Measurements from ENCODE around the gene ACTRT1.

Gene ACTRT1

DNA sequence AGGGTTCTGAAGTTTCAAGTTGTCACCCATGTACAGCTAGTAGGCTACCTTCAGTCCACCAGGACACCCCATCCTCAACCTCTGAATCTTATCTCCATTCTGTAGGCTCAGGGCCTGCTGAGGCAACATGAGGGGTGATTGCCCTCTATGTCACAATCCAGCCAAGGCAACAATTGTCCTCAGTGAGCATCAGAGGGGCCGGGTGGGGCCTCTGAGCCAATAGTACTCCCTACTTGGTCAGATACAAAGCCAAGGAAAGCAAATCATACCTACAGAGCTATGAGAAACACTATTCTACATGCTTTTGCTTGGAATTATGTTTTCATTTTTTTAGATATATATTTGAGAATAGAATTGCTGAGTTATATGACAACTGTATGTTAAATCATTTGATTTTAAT is at the start of gene ACTRT1:
Gene ACTRT1 (minus strand): TSS at position 101 of the 400 bp plus-strand sequence. CDS start 197 bp downstream, outside the sequence.
- no peak within 1 kb of the TSS for H3K4me3 ChIP-seq (ENCODE audit: low read length)
- no peak for TF ChIP-seq ZNF274 (IDR thresholded peaks at IDR 0.05; ENCODE audit: low read depth, low read length)

DNA sequence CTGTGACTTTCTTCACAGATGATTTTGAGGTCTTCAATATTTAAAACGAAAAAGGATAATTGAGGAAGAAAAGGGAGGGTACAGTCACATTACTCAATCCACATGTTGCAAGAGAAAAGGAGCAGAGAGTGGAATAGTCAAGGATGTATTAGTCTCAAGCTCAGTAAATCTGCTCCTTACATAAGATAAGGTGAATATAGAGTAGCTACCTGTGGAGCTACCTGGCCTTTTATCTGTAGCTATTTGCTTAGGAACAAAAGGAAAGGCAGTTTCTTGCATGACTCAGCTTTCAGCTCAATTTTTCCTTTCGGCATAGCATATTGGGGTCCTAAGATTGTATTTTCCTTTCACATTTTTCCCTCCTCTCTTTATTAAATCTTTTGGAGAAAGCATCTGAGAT is 26.3 kb upstream of the ACTRT1 start:
- TF ChIP-seq ZNF274 (IDR thresholded peaks at IDR 0.05; ENCODE audit: low read depth, low read length), result no peak
- no peak overlapping the region for H3K4me3 ChIP-seq (ENCODE audit: low read length)

DNA sequence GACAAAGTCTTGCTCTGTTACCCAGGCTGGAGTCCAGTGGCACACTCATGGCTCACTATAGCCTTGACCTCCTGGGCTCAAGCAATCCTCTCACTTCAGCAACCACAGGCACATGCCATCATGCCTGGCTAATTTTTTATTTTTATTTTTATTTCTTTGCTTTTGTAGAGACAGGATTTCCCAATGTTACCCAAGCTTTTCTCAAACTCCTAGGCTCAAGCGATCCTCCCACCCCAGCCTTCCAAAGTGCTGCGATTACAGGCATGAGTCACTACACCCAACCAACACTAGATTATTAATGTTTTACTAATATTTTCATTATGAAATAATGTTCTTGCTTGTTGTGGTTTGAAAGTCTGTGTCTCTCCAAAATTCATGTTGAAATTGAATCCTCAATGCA is 5.2 kb upstream of the ACTRT1 start:
- TF ChIP-seq ZNF274 (IDR thresholded peaks at IDR 0.05; ENCODE audit: low read depth, low read length), result no peak
- no peak overlapping the region for H3K4me3 ChIP-seq (ENCODE audit: low read length)

DNA sequence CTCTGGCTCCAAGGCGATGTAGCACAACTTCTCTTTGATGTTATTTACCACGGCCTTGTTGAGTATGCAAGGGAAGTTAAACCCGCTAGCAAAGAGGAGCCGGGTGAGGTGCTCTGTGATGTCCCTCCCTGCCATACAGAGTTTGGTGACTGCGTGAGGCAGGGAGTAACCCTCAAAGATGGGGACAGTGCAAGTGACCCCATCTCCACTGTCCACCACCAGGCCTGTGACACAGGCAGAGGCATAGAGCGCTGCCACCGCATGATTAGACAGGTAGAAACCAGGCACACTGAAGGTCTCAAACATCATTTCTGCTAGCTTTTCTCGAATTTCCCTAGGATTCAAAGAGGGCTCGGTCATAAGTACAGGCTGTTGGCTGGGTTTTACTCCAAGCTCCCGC is 677 bp downstream of the ACTRT1 start:
- no peak for TF ChIP-seq ZNF274 (IDR thresholded peaks at IDR 0.05; ENCODE audit: low read depth, low read length)
- H3K4me3 ChIP-seq (ENCODE audit: low read length), result no peak overlapping the region

DNA sequence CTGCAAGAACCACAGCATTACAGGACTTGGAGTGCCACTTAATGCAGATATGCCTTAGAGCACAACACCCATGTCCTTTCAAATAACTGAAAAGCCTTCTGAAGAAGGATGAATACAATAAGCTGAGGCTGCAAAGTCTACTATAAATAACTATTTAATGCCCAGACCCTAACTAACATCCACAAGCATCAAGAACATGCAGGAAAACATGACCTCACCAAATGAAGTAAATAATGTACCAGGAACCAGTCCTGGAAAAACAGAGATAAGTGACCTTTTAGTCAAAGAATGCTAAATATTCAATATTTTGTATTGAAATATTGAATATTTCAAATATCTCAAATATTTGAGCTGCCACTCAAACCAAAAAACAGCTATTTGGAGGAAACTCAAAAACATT is 16.9 kb downstream of the ACTRT1 start:
- H3K4me3 ChIP-seq (ENCODE audit: low read length), result no peak overlapping the region
- TF ChIP-seq ZNF274 (IDR thresholded peaks at IDR 0.05; ENCODE audit: low read depth, low read length), result no peak

DNA sequence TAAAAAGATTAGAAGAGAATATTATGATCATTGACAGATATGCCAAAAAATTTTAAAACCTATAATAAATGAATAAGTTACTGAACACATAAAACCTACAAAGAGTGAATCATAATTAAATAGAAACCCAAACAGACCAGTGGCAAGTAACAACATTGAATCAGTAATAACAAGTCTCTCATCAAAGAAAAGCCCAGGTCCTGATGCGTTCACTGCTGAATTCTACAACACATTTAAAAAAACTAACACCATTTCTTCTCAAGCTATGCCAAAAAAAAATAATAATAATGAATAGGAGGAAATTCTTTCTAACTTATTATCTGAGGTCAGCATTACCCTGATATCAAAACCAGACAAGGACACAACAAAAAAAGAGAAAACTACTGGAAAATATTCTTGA is 30.6 kb downstream of the ACTRT1 start:
- TF ChIP-seq ZNF274 (IDR thresholded peaks at IDR 0.05; ENCODE audit: low read depth, low read length), result no peak
- no peak overlapping the region for H3K4me3 ChIP-seq (ENCODE audit: low read length)

DNA sequence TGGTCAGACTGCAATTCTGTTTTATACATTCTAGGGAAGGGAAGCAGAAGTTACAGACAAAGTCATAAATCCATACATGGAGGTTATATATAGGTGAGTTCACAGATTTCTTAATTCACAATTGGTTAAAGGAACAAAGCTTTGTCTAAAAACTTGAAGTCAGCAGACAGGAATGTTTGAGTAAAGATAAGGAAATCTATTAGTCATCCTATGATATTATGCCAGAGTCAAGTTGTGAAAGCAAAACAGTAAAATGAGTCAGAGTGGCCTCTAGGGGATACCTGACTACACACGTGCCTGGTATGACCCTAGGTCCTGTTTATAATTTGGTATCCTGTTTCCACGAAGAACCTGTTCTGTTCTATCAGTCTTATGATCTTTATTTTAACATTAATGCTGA is 31.5 kb downstream of the ACTRT1 start:
- no peak for TF ChIP-seq ZNF274 (IDR thresholded peaks at IDR 0.05; ENCODE audit: low read depth, low read length)
- H3K4me3 ChIP-seq (ENCODE audit: low read length), result no peak overlapping the region

DNA sequence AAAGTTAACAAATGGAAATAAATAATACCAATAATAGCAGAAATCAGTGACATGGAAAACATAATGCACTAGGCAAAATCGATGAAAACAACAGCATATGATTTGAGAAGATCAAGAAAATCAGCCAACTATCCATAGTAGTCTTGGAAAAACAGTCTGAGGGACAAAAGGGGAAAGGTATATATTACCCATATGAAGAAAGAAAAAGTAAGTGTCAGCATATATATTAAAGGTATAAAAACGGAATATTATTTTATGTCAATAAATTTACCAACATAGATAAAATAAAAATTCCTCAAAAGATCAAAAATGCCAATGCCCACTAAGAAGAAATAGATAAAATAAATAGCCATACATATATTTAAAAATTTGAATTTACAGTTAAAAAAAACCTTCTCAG is 33.0 kb downstream of the ACTRT1 start:
- TF ChIP-seq ZNF274 (IDR thresholded peaks at IDR 0.05; ENCODE audit: low read depth, low read length), result no peak

DNA sequence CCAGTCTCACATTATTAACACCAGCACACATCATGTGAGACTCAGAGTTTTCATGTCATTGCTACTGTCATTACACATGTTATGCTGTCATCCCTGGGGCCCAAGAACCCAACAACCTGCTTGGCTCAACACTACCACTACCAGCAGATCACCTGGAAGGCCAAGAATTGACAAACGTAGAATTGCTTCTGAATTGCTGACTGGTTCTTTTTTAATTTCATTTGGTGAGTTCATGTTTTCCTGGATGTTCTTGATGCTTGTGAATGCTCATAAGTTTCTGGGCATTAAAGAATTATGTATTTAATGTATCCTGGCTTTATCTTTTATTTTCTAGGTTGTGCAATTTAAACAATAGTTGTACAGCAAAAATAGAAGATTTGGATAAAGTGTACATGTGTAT is 40.2 kb downstream of the ACTRT1 start:
- H3K4me3 ChIP-seq (ENCODE audit: low read length), result no peak overlapping the region
- no peak for TF ChIP-seq ZNF274 (IDR thresholded peaks at IDR 0.05; ENCODE audit: low read depth, low read length)

More for the DNA sequence above, 33.0 kb downstream of the ACTRT1 start:
- no peak overlapping the region for H3K4me3 ChIP-seq (ENCODE audit: low read length)

DNA sequence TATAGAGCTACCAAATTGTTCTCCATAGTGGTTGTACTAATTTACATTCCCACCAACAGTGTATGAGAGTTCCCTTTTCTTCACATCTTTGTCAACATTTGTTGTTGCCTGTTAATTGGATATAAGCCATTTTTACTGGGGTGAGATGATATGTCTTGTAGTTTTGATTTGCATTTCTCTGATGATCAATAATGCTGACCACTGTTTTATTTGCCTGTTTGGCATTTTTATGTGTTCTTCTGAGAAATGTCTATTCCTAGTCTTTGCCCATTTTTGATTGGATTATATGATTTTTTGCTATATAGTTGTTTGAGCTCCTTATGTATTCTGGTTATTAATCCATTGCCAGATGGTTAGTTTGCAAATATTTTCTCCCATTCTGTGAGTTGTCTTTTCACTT is 44.3 kb downstream of the ACTRT1 start:
- no peak for TF ChIP-seq ZNF274 (IDR thresholded peaks at IDR 0.05; ENCODE audit: low read depth, low read length)

More for the DNA sequence above, 44.3 kb downstream of the ACTRT1 start:
- H3K4me3 ChIP-seq (ENCODE audit: low read length), result no peak overlapping the region

Data from GM08714 (cell line).